SK-N-SH treated with all-trans-retinoic acid at 6 μM for 48 hours (cell line): ENCODE results near the gene PROM1.
A peak's percentile ranks its signal among the peaks of the same experiment; 100 is the strongest.

Experiments
- ATAC-seq: fragments of 200-7000 bp; cut with Tn5 transposase; 3 replicates; pipeline ENCODE4 v1.9.1; 2020; ENCODE audit warnings: mild to moderate bottlenecking, moderate library complexity
- ARNTL ChIP-seq: fragments of 450-650 bp; formaldehyde crosslinking; IDR thresholded peaks from 2 replicates; pipeline ENCODE4 v1.5.0; 2020; ENCODE audit warnings: low read depth, mild to moderate bottlenecking, moderate library complexity, borderline replicate concordance
- BACH2 ChIP-seq: fragments of 250-450 bp; sonication (Bioruptor Pico); IDR thresholded peaks from 2 replicates; pipeline ENCODE4 v1.9.0; 2021; ENCODE audit warnings: mild to moderate bottlenecking, borderline replicate concordance
- CSDC2 ChIP-seq: fragments of 250-450 bp; sonication (Bioruptor Pico); IDR thresholded peaks from 2 replicates; pipeline ENCODE4 v1.5.0; 2020; ENCODE audit warnings: mild to moderate bottlenecking, moderate library complexity
- ESRRG ChIP-seq: fragments of 250-450 bp; sonication (Bioruptor Pico); IDR thresholded peaks from 2 replicates; pipeline ENCODE4 v1.6.1; 2021; ENCODE audit warnings: mild to moderate bottlenecking
- GLIS3 ChIP-seq: fragments of 250-450 bp; sonication (Bioruptor Pico); IDR thresholded peaks from 2 replicates; pipeline ENCODE4 v1.5.0; 2020; ENCODE audit warnings: mild to moderate bottlenecking, moderate library complexity
- ISL1 ChIP-seq: fragments of 250-450 bp; sonication (Bioruptor Pico); IDR thresholded peaks from 2 replicates; pipeline ENCODE4 v2.1.2; 2022; ENCODE audit warnings: mild to moderate bottlenecking, moderate library complexity
- OSR1 ChIP-seq: fragments of 250-450 bp; sonication (Bioruptor Pico); IDR thresholded peaks from 2 replicates; pipeline ENCODE4 v1.8.0; 2022; ENCODE audit warnings: moderate library complexity, mild to moderate bottlenecking, inconsistent platforms
- PPARA ChIP-seq: fragments of 250-450 bp; sonication (Bioruptor Pico); IDR thresholded peaks from 2 replicates; pipeline ENCODE4 v1.5.0; 2020; ENCODE audit warnings: mild to moderate bottlenecking, borderline replicate concordance
- SNAI2 ChIP-seq: fragments of 250-450 bp; sonication (Bioruptor Pico); IDR thresholded peaks from 2 replicates; pipeline ENCODE4 v1.5.0; 2020; ENCODE audit warnings: mild to moderate bottlenecking, moderate library complexity
- TCF4 ChIP-seq: fragments of 250-450 bp; sonication (Bioruptor Pico); IDR thresholded peaks from 2 replicates; pipeline ENCODE4 v1.8.0; 2021; ENCODE audit warnings: mild to moderate bottlenecking, moderate library complexity, borderline replicate concordance
- TOX ChIP-seq: fragments of 250-450 bp; sonication (Bioruptor Pico); IDR thresholded peaks from 2 replicates; pipeline ENCODE4 v1.8.0; 2021; ENCODE audit warnings: mild to moderate bottlenecking, moderate library complexity, borderline replicate concordance
- ZC3H10 ChIP-seq: fragments of 250-450 bp; sonication (Bioruptor Pico); IDR thresholded peaks from 2 replicates; pipeline ENCODE4 v1.5.1; 2021; ENCODE audit warnings: mild to moderate bottlenecking, moderate library complexity
- ZFP3 ChIP-seq: fragments of 250-450 bp; sonication (Bioruptor Pico); IDR thresholded peaks from 2 replicates; pipeline ENCODE4 v1.5.0; 2020; ENCODE audit warnings: mild to moderate bottlenecking, moderate library complexity
- ZFP30 ChIP-seq: fragments of 450-650 bp; formaldehyde crosslinking; IDR thresholded peaks from 2 replicates; pipeline ENCODE4 v1.5.0; 2022; ENCODE audit warnings: mild to moderate bottlenecking, moderate library complexity
- ZNF565 ChIP-seq: fragments of 450-650 bp; formaldehyde crosslinking; conservative IDR thresholded peaks from 2 replicates; pipeline ENCODE4 v1.5.0; 2020; ENCODE audit warnings: low read depth, mild to moderate bottlenecking, moderate library complexity
- ZNF70 ChIP-seq: fragments of 450-650 bp; formaldehyde crosslinking; IDR thresholded peaks from 2 replicates; pipeline ENCODE4 v1.5.0; 2020; ENCODE audit warnings: mild to moderate bottlenecking, moderate library complexity
- ZNF8 ChIP-seq: fragments of 450-650 bp; formaldehyde crosslinking; IDR thresholded peaks from 2 replicates; pipeline ENCODE4 v1.5.0; 2020; ENCODE audit warnings: mild to moderate bottlenecking, moderate library complexity
- TF ChIP-seq, protein P1 (sequence below): fragments of 250-450 bp; sonication (Bioruptor Pico); IDR thresholded peaks from 2 replicates; pipeline ENCODE4 v1.8.0; 2021; ENCODE audit warnings: low read depth, mild to moderate bottlenecking, moderate library complexity, borderline replicate concordance
- TF ChIP-seq, protein P2 (sequence below): fragments of 250-450 bp; sonication (Bioruptor Pico); IDR thresholded peaks from 2 replicates; pipeline ENCODE4 v1.5.1; 2021; ENCODE audit warnings: mild to moderate bottlenecking, moderate library complexity
- TF ChIP-seq, protein P3 (sequence below): fragments of 250-450 bp; sonication (Bioruptor Pico); IDR thresholded peaks from 2 replicates; pipeline ENCODE4 v1.5.0; 2020; ENCODE audit warnings: mild to moderate bottlenecking, moderate library complexity
- TF ChIP-seq, protein P4 (sequence below): fragments of 250-450 bp; sonication (Bioruptor Pico); IDR thresholded peaks from 2 replicates; pipeline ENCODE4 v1.8.0; 2020; ENCODE audit warnings: mild to moderate bottlenecking, moderate library complexity, borderline replicate concordance
- TF ChIP-seq, protein P5 (sequence below): fragments of 250-450 bp; sonication (Bioruptor Pico); IDR thresholded peaks from 2 replicates; pipeline ENCODE4 v1.5.1; 2020; ENCODE audit warnings: low read depth, mild to moderate bottlenecking, moderate library complexity

Gene PROM1

DNA sequence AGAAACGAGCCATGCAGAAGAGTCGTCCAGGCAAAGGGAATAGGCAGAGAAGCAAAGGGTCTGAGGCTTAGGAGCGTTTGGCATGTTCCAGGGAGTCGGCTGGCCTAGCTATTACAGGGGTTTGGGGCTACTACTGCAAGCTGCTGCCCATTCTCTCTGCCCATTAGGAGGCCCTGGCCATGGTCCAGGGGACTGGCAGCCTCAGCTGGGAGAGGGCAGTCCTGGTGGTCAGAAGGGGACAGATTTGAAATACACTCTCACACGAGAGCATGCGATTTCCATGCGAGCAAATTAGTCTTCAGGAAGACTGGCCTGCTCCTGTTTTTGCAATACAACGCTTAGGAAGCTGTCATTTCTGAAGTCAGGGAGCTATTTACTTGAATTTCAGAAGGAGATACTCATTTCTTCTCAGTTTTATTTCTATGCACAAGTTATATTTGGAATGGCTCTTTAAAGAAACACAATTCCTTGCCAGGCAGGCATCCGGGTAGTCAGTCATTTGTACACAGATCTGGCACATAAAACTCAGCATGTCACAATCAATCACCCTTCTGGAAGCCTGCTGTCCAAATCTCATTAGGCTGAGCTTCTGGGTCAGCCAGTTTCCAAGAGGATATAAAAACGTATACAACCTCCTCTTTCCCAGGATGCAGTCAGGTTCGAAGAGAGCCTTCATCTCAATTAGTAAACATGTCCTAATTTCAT is 27.0 kb downstream of the PROM1 start:
- TF ChIP-seq, protein P1, sequence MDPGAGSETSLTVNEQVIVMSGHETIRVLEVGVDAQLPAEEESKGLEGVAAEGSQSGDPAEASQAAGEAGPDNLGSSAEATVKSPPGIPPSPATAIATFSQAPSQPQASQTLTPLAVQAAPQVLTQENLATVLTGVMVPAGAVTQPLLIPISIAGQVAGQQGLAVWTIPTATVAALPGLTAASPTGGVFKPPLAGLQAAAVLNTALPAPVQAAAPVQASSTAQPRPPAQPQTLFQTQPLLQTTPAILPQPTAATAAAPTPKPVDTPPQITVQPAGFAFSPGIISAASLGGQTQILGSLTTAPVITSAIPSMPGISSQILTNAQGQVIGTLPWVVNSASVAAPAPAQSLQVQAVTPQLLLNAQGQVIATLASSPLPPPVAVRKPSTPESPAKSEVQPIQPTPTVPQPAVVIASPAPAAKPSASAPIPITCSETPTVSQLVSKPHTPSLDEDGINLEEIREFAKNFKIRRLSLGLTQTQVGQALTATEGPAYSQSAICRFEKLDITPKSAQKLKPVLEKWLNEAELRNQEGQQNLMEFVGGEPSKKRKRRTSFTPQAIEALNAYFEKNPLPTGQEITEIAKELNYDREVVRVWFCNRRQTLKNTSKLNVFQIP (CRISPR knock-in tag): no peak
- TF ChIP-seq CSDC2 (CRISPR knock-in tag) (no peak), ZFP3 (CRISPR knock-in tag) (peak; percentile 83), TCF4 (CRISPR knock-in tag) (no peak), ZFP30 (CRISPR knock-in tag) (no peak), SNAI2 (CRISPR knock-in tag) (no peak)
- TF ChIP-seq, protein P2, sequence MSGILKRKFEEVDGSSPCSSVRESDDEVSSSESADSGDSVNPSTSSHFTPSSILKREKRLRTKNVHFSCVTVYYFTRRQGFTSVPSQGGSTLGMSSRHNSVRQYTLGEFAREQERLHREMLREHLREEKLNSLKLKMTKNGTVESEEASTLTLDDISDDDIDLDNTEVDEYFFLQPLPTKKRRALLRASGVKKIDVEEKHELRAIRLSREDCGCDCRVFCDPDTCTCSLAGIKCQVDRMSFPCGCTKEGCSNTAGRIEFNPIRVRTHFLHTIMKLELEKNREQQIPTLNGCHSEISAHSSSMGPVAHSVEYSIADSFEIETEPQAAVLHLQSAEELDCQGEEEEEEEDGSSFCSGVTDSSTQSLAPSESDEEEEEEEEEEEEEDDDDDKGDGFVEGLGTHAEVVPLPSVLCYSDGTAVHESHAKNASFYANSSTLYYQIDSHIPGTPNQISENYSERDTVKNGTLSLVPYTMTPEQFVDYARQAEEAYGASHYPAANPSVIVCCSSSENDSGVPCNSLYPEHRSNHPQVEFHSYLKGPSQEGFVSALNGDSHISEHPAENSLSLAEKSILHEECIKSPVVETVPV: no peak
- TF ChIP-seq, protein P3, sequence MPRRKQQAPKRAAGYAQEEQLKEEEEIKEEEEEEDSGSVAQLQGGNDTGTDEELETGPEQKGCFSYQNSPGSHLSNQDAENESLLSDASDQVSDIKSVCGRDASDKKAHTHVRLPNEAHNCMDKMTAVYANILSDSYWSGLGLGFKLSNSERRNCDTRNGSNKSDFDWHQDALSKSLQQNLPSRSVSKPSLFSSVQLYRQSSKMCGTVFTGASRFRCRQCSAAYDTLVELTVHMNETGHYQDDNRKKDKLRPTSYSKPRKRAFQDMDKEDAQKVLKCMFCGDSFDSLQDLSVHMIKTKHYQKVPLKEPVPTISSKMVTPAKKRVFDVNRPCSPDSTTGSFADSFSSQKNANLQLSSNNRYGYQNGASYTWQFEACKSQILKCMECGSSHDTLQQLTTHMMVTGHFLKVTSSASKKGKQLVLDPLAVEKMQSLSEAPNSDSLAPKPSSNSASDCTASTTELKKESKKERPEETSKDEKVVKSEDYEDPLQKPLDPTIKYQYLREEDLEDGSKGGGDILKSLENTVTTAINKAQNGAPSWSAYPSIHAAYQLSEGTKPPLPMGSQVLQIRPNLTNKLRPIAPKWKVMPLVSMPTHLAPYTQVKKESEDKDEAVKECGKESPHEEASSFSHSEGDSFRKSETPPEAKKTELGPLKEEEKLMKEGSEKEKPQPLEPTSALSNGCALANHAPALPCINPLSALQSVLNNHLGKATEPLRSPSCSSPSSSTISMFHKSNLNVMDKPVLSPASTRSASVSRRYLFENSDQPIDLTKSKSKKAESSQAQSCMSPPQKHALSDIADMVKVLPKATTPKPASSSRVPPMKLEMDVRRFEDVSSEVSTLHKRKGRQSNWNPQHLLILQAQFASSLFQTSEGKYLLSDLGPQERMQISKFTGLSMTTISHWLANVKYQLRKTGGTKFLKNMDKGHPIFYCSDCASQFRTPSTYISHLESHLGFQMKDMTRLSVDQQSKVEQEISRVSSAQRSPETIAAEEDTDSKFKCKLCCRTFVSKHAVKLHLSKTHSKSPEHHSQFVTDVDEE (CRISPR knock-in tag): no peak
- TF ChIP-seq, protein P4, sequence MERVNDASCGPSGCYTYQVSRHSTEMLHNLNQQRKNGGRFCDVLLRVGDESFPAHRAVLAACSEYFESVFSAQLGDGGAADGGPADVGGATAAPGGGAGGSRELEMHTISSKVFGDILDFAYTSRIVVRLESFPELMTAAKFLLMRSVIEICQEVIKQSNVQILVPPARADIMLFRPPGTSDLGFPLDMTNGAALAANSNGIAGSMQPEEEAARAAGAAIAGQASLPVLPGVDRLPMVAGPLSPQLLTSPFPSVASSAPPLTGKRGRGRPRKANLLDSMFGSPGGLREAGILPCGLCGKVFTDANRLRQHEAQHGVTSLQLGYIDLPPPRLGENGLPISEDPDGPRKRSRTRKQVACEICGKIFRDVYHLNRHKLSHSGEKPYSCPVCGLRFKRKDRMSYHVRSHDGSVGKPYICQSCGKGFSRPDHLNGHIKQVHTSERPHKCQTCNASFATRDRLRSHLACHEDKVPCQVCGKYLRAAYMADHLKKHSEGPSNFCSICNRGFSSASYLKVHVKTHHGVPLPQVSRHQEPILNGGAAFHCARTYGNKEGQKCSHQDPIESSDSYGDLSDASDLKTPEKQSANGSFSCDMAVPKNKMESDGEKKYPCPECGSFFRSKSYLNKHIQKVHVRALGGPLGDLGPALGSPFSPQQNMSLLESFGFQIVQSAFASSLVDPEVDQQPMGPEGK: no peak
- TF ChIP-seq, all 23 proteins: peak for 1
- peak; percentile 39; the same call in 1 of the 3 replicates for ATAC-seq

DNA sequence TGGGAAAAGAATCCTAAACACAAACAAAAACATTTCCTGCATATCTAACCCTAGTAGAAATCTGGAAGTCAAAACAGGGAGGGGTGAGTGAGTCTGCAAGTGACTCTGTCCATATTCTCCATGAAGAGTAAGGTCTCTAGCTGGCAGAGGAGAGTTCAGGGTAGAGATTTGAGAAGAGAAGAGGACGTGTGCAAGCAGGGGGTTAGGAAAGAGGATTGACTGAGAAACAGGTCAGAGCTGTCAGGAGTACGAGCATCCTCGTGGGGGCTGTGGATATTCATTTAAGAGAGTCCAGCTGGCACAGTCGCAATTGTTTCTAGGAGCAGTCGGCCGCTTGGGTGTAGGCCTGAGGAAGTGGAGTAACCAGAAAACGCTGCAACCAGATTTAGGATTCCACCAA is 27.9 kb downstream of the PROM1 start:
- ATAC-seq: no peak
- no peak for TF ChIP-seq SNAI2 (CRISPR knock-in tag)
- TF ChIP-seq ZFP30 (CRISPR knock-in tag): no peak
- no peak for TF ChIP-seq BACH2 (CRISPR knock-in tag)
- TF ChIP-seq ZC3H10: no peak
- TF ChIP-seq OSR1 (CRISPR knock-in tag): no peak
- TF ChIP-seq, protein P2: no peak
- no peak for TF ChIP-seq ZFP3 (CRISPR knock-in tag)

DNA sequence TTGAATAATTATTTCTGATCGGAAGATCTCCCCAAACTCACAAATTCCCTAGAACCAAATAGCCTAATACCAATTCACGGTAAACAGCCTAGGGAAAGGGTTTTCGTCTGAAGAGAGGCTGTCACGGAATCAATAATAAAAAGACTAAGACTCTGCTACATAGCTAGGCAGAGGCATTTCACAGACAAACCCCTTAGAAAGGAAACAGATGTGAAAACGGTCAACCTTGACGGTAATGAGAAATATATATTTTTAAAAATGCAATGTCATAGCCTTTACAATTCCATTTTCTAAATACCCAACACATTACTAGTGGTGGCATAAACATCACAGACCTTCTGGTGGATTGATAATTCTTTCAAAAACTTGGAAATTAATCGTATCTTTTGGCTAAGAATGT is 28.4 kb downstream of the PROM1 start:
- TF ChIP-seq, protein P2: no peak
- TF ChIP-seq ZNF70: no peak
- no peak for TF ChIP-seq GLIS3
- no peak for TF ChIP-seq PPARA (CRISPR knock-in tag)
- no peak for TF ChIP-seq SNAI2 (CRISPR knock-in tag)
- no peak for TF ChIP-seq TCF4 (CRISPR knock-in tag)
- no peak for TF ChIP-seq ZNF8 (CRISPR knock-in tag)
- TF ChIP-seq ARNTL (CRISPR knock-in tag): no peak
- TF ChIP-seq, protein P4: no peak
- TF ChIP-seq, protein P5, sequence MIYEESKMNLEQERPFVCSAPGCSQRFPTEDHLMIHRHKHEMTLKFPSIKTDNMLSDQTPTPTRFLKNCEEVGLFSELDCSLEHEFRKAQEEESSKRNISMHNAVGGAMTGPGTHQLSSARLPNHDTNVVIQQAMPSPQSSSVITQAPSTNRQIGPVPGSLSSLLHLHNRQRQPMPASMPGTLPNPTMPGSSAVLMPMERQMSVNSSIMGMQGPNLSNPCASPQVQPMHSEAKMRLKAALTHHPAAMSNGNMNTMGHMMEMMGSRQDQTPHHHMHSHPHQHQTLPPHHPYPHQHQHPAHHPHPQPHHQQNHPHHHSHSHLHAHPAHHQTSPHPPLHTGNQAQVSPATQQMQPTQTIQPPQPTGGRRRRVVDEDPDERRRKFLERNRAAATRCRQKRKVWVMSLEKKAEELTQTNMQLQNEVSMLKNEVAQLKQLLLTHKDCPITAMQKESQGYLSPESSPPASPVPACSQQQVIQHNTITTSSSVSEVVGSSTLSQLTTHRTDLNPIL: no peak
- no peak for TF ChIP-seq ISL1
- no peak for TF ChIP-seq ZFP3 (CRISPR knock-in tag)
- TF ChIP-seq ZC3H10: no peak
- TF ChIP-seq ZNF565: no peak
- TF ChIP-seq TOX (CRISPR knock-in tag): no peak
- TF ChIP-seq ESRRG (CRISPR knock-in tag): no peak
- no peak for ATAC-seq
